ENCODE measurements around the gene ATXN2.
"Not testable (repeated sequence)": the region's sequence is repeated elsewhere in the genome, so short reads cannot be mapped to it uniquely, and the experiment has no call there.

Gene ATXN2

DNA sequence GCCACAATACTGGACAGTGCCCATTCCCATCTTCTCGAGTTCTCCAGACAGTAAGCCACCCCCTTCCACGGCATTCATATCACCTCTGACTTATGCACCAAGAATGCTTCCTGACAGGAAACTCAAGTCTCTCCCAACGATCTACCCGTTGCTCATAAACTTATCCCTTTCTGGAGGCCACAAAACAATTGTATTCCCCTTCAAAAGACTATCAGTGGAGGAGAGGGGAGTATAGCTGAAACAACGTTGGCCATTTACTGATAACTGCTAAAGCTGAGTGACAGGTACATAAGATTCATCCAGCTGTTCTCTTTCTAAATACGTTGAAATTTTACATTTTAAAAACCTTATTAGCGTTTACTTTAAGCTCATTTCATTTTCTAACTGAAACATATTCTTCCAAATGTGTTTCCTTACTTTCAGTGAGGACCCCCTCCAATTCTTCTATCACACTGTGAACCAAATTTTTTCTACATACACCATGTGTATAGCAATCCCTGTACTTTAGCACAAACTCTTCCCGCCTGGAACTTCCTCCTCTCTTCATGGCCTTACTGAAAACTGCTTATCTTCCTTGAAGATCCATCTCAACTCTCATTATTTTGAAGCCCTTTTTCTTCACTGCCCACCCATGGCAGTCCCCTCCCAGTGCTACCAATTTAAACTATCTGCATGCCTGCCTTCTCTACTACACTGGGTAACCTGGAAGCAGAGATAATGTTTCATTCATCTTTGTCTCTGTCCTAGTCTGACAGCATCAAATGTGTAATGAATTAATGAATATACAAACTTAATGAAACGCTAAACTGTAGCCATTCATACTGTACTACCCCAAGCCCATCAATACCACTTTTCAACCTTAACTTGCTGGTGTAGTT, 28.8 kb downstream of the ATXN2 start:
- DNase-seq: no peak

DNA sequence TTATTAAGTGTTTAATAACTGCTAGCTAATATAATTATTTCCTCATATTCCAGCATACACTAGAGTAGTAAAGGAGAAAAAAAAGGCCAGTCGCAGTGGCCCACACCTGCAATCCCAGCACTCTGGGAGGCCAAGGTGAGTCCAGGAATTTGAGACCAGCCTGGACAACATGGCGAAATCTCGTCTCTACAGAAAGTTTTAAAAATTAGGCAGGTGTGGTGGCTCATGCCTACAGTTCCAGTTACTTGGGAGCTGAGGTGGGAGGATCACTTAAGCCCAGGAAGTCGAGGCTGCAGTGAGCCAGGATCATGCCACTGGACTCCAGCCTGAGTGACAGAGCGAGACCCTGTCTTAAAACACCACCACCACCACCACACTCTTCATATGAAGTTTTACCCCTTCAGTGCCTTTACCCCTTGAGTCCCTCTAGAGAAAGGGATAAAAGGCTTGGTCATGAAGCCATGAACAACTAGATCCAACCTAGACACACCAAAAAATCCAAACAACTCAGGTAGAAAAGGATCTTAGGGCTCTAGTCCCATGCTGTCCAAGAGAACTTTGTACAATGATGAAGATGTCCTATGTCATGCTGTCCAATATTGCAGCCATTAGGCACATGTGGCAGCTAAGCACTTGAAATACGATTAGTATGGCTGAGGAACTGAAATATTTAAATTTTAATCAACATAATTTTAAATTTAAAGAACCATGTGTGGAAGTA, 29.6 kb downstream of the ATXN2 start:
- no peak for DNase-seq

DNA sequence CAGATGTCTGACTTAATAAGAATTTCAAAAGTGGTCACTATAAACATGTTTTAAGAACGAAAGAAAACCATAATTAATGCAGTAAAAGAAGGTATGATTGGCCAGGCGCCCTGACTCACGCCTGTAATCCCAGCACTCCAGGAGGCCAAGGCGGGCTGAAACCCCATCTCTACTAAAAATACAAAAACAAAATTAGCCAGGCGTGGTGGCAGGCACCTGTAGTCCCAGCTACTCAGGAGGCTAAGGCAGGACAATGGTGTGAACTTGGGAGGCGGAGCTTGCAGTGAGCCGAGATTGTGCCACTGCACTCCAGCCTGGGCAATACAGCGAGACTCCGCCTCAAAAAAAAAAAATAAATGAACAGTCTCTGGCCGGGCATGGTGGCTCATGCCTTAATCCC, 38.3 kb downstream of the ATXN2 start:
- DNase-seq: not testable (repeated sequence)

- DNase-seq: no peak
Observed at GRCh38 chr12:111558107-111558376, 41.1 kb downstream of the ATXN2 start.

DNA sequence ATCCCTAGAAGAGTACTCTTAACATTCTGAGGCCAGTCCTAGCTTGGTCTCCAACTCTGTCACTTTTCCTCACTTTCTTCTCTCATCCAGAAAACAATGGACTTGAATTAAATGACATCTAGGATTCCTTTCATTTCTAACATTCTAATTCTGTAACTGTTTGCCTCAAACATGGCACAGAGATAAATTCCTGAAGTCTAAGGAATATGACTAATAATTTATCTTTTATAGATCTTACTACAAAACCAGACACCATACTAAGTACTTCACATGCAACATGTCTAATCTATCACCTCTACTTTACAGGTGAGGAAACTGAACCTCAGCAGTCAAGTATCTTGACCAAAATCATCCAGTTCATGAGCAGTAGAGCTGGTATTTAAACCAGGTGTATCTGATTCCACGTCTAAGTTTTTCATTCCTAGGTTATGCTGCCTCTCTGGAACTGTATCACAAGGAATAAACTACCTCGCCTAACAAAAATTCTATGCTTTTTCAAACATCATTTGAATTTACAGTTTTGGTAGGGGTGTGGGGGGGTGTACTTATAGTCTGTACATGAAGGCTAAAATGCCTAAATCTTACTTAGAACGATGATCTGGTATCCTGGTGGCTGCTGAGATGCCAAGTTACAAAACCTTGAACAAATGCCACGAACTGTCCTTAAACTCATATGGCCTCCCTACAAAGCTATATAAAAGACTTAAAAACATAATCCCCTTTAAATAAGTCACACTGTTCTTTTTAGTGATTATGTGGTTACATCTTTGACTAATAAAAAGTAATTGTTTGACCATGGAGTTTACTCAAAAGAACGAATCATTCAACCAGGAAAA, 41.6 kb downstream of the ATXN2 start:
- DNase-seq: no peak

DNA sequence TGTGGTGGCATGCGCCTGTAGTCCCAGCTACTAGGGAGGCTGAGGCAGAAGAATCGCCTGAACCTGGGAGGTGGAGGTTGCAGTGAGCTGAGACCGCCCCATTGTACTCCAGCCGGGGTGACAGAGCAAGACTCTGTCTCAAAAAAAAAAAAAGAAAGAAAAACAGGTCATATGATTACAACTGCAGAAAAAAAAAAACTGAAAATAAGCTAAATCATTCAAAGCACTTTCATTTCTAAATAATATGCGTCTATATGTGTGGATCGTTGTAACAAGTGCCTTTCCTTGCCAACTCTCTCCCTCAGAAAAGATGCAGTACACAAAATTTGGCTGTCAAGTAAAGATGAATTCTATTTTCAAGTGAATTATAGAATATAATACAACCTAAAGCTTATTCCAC, 42.4 kb downstream of the ATXN2 start:
- DNase-seq: no peak

GRCh38 chr12:111555313-111555712, 43.8 kb downstream of the ATXN2 start:
- DNase-seq: not testable (repeated sequence)

- no peak for DNase-seq
Observed at GRCh38 chr12:111546758-111547383, 52.2 kb downstream of the ATXN2 start.

- no peak for DNase-seq
Observed at GRCh38 chr12:111546171-111546570, 52.9 kb downstream of the ATXN2 start.

- no peak for DNase-seq
Observed at GRCh38 chr12:111544032-111544431, 55.1 kb downstream of the ATXN2 start.

DNA sequence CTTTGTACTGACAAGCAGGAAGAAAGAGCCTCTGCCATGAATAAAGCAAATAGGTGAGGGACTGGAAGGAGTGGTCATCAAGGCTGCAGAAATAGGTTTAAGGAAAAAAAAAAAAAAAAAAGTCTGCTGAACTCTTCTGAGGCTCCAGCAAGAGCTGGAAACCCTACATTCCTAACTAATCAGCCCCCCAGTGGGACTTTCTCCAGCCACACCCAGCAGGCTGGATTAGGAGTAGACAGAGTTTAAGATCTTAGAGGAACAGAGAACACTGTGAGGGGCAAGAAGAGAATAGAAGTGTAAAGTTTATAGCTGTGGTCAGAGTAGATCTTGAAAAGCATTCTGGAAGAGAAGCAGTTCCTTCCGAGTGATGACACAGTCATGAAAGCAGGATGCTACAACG, 66.4 kb downstream of the ATXN2 start:
- no peak for DNase-seq

- peak; percentile 10 to 37 for DNase-seq
Observed at GRCh38 chr12:111529424-111530368, 69.4 kb downstream of the ATXN2 start.

DNA sequence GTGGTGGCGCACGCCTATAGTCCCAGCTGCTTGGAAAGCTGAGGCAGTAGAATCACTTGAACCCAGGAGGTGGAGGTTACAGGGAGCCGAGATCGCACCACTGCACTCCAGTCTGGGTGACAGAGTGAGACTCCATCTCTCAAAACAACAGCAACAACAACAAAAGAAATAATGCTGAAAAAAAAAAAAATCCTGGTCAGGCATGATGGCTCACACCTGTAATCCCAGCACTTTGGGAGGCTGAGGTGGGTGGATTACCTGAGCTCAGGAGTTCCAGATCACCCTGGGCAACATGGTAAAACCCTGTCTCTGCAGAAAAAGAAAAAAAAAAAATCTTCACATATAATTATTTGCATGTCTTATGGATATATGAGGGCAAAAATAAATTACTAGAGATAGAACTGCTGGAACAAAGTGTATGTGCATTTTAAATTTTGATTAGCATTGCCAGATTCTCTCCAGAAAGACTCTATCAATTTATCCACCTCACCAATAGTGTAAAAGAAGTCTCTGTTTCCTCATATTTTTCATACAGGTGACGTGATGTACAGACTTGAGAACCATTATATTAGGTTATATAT, 75.4 kb downstream of the ATXN2 start:
- no peak for DNase-seq

GRCh38 chr12:111521801-111522200, 77.3 kb downstream of the ATXN2 start:
- DNase-seq: no peak

DNA sequence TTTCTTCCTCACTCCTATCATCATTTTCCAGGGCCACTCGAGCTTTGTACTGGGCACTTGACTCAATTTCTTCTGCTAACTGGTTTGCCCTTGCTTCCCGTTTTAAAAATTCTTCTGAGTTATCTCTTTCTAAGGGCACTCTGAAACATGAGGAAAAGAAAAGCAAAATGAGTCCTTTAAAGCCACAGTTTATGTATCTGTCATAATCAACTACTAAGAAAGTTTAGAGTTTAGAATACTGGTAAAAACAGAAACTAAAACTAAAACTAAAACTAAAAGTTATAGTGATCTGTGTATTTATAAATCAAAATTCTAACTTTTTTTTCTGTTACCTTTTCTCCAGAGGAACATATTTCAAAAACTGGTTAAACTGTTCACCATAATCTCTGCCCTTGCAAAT, 79.2 kb downstream of the ATXN2 start:
- DNase-seq: no peak

DNA sequence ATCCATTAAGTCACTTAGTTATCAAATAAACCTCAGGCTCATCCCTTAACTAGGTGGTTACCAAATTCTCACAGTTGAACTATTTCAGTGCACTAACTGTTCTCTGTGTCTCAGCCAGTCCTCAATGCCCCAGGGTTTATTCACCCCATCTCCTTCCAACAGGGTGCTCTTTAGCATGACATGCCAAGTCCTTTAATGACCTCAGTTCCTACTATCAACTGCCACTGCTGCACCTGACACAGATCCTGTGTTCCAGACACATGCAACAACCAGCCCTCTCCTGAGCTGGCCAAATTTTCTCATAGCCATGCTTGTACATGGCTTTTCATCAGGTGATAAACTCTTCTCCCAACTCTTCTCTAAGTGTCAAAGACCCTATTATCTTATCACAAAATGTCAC, 80.0 kb downstream of the ATXN2 start:
- DNase-seq: no peak

DNA sequence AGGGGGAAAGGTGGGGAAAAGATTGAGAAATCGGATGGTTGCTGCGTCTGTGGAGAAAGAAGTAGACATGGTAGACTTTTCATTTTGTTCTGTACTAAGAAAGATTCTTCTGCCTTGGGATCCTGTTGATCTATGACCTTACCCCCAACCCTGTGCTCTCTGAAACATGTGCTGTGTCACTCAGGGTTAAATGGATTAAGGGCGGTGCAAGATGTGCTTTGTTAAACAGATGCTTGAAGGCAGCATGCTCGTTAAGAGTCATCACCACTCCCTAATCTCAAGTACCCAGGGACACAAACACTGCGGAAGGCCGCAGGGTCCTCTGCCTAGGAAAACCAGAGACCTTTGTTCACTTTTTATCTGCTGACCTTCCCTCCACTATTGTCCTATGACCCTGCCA, 91.4 kb downstream of the ATXN2 start:
- DNase-seq: not testable (repeated sequence)

DNA sequence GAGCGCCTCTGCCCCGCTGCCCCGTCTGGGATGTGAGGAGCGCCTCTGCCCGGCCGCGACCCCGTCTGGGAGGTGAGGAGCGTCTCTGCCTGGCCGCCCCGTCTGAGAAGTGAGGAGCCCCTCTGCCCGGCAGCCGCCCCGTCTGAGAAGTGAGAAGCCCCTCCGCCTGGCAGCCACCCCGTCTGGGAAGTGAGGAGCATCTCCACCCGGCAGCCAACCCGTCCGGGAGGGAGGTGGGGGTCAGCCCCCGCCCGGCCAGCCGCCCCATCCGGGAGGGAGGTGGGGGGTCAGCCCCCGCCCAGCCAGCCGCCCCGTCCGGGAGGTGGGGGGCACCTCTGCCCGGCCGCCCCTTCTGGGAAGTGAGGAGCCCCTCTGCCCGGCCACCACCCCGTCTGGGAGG, 91.9 kb downstream of the ATXN2 start:
- not testable (repeated sequence) for DNase-seq

DNA sequence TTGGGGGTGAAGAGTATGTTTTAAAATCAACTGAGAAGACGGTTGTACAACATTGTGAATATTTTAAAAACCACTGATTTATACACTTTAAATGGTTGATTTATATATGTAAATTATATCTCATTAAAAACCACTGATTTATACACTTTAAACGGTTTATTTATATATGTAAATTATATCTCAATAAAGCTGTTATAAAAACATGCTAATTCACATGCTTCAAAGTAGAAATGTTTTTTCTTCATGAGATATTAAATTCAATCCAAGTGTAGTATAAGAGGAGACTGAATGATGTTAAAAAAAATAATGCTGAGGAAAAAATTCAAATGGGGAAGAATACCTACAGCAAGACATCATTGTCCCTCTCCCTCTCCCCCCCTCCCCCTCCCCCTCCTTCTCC, 92.9 kb downstream of the ATXN2 start:
- DNase-seq: no peak

GRCh38 chr12:111505601-111506036, 93.5 kb downstream of the ATXN2 start:
- no peak for DNase-seq

GRCh38 chr12:111503116-111503515, 96.0 kb downstream of the ATXN2 start:
- DNase-seq: peak in 1 of 2 experiments; percentile 58
